ENCODE data around the gene PITPNC1.

The PITPNC1 gene

DNA sequence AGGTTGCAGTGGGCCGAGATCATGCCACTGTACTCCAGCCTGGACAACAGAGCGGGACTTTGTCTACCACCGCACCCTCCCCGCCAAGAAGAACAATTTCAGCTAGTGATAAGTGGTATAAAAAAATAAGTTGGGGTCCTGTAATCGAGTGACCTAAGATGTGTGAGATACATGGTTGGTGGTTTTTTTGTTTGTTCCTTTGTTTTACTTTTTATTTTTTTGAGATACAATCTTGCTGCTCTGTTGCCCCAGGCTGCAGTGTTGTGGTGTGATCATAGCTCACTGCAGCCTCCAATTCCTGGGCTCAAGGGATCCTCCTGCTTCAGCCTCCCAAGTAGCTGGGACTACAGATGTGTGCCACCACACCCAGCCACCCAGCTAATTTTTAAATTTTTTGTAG, 58.7 kb downstream of the PITPNC1 start:
- DNase-seq = no peak

- no peak for DNase-seq
Measured at GRCh38 chr17:67436233-67436632, 59.2 kb downstream of the PITPNC1 start.

GRCh38 chr17:67438667-67439066, 61.6 kb downstream of the PITPNC1 start:
- no peak for DNase-seq

- DNase-seq = no peak
Measured at GRCh38 chr17:67439269-67439668, 62.2 kb downstream of the PITPNC1 start.

GRCh38 chr17:67440277-67441051, 63.4 kb downstream of the PITPNC1 start:
- DNase-seq = no peak

GRCh38 chr17:67441052-67441895, 64.2 kb downstream of the PITPNC1 start:
- DNase-seq = peak; percentile 47

DNA sequence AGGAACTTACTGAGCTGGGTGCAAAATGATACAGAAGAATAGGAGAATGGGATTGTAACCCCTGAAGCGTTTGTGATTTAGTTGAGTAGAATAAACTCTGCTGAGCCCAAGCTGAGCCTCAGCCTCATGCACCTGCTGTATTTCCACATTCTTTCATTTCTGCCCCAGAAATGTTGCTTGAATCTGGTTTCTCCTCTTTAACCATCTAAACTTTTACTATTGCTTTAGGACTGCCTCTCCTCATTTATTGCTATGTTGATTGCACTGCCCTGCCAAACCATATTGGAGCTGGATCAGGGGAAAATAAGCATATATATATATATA, 64.8 kb downstream of the PITPNC1 start:
- DNase-seq = no peak

- DNase-seq = no peak
Measured at GRCh38 chr17:67442787-67443624, 65.9 kb downstream of the PITPNC1 start.

DNA sequence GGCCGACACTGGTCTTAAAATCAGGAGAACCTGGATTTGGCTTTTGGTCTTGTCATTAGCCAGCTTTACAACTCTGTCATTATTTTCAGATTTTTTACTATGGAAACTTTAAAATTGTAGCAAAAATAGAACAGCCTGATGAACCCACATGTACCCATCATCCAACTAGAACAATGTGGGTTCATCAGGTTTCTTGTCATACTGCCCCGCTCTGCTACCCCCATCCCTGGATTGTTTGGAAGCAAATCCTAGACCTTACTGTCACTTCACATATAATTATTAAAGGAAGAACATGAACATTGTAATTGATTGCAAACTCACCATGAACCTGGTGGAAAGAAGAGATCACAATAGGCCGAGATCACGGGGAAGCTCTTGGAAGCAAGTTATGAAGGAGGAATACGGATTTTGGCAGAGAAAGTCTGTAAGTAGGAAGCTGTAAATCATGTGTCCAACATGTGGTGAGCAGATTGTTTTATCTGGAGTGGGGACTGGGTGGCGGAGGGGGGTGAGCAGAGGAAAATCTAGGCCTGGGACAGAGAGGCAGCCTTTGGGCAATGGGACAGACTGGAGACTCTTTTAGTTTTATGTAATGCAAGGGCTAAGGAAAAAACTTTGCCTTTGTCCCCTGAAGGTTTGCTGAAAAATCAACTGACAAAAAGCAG, 67.0 kb downstream of the PITPNC1 start:
- no peak for DNase-seq

DNA sequence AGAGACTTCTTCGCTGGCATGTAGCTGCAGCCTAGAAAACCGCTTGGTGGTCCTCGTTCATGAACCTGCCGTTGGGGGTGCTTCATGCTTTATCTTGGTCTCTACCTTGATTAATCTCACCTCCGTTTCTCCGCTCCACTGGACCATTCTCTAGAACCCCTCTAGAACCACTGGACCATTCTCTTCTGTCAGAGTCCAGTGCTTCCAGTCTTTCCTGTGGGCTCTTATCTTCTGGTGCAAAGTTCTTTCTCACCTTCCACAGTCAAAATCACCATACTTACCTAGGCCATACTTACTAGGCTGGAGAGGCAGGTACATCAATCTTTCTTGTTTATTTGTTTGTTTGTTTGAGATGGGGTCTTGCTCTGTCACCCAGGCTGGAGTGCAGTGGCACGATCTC, 71.4 kb downstream of the PITPNC1 start:
- DNase-seq = no peak

DNA sequence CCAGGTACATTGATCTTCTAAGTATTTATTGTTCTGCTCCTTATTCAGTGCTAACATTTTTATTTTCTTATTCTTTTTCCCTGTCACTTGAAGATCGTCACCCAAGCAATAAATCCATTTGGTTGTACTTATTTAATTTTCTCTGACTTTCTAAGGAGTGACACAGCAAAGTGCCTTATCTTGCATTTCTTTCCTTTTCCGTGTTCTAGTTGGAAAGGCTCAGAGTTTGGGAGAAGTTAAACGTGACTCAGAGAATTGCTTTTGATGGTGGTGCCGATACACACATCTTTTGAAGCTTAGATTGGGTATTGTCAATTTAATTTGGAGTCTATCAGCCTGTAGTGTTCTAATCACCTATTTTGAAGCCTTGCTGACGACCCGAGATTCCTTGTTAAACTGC, 72.0 kb downstream of the PITPNC1 start:
- no peak for DNase-seq

DNA sequence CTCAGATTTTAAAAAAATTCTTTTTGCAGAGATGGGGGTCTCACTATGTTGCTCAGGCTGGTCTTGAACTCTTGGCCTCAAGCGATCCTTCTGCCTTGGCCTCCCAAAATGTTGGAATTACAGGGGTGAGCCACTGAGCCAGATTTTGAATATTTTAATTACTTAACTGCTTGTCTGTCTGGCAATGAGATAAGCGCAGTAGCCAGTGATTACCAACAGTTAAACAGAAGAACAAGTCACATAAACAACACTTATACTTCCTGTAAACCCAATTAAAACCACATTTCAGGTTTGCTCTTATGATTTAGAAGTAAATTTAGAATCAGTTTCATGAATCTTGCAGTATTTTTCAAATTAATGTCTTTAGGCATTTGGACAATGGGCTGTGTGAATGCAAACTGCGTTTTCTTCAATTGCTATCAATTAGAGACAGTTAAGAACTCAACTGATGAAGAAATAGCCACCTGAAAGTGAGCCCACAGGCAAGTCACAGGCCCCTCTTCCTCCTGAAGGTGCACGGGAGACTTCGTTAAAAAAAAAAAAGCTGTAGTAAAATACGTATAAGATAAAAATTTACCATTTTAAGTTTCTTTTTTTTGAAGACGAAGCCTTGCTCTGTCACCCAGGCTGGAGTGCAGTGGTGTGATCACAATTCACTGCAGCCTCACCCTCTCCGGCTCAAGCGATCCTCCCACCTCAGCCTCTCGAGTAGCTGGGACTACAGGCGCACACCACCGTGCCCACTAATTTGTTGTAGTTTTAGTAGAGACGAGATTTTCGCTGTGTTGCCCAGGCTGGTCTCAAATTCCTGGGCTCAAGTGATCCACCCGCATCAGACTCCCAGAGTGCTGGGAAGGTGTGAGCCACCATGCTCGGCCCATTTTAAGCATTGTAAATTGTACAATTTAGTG, 73.0 kb downstream of the PITPNC1 start:
- DNase-seq = no peak

GRCh38 chr17:67452681-67453554, 75.8 kb downstream of the PITPNC1 start:
- no peak for DNase-seq

DNA sequence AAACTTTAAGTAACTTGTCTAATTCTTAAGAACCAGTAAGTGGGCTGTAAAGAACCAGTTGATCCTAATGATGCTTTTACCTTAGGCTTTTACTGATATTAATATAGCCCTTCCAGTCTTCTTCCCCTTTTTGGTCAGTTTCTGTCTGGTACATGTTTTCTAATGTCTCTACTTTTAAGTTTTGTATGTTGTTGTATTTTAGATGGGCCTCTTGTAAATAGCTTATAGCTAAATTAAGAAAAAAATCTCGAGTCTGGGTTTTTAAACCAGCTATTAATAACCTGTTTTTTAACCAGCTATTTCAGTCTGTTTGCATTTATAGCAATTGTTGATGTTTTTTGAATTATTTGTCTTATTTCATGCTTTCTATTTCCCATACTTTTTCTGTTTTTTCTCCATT, 79.0 kb downstream of the PITPNC1 start:
- no peak for DNase-seq

GRCh38 chr17:67456889-67457288, 79.8 kb downstream of the PITPNC1 start:
- no peak for DNase-seq

- no peak for DNase-seq
Measured at GRCh38 chr17:67458203-67458602, 81.1 kb downstream of the PITPNC1 start.

DNA sequence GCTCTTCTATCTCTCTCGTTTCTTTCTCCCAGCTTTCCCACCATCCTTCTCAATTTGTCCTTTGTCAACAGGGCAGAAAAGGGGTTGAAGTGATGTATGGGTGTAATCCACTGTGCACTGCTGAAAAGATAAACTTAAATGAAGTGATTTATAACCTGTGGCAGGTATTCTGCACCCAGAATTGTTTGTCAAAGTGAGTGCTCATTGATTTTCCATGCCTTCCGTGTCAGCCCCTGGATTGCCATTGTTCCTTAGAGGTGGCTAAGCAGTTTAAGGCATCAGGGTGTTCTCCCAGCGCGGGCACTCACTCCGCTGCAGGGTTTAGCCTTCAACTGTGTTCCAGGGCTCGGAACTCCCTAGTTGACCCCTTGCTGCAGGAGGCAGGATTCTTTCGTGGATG, 82.9 kb downstream of the PITPNC1 start:
- DNase-seq = no peak

DNA sequence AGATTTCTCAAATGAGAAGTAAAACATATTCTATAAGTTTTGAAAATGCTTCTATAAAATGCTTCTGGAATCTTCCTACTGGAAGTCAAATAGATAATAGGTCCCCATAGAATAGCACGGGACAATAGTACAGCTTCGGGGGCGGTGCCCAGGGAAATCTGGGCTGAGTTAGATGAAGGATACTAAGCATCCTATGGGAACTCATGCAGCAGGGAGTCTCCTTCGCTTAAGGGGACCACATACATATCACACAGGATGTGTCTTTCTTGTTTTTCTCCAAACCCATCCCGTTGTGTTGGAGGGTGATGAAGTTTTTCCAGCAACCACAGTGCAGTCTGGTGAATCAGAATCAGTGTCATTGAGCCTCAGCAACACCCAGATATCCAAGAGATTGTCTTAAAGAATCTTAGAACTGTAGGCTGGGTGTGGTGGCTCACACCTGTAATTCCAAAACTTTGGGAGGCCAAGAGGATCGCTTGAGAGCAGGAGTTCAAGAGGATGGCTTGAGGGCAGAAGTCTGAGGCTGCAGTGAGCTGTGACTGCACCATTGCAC, 84.2 kb downstream of the PITPNC1 start:
- DNase-seq = no peak

- no peak for DNase-seq
Measured at GRCh38 chr17:67461876-67462275, 84.8 kb downstream of the PITPNC1 start.

DNA sequence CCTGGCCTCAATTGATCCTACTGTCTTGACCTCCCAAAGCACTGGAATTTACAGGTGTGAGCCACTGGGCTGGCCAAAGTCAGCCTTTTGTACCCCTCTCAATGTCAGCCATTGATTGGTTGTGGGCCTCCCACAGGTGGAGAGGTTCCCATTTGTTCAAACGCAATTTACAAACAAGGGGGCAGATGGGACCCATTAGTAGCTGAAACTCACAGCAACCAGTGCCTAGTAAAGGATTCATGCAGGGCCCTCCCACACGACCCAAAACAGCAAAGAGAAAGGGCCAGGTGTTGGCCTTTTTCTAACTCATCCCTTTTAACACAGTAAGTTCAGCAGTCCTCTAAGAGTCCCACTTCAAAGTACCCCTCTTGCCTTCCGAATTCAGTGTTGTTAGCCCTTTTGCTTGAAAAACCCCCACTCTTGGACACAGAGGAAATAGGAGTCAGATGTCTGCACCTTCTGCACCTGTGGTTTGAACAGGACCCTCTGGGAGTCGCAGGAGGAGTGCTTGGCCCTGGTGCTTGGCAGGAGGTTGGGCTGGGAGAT, 89.2 kb downstream of the PITPNC1 start:
- DNase-seq = no peak
